Measurements from ENCODE around the gene OFD1. TPM values are rescaled to one million over a fixed set of nuclear protein-coding genes. Genes with fewer than 3 reads are reported as not detected.

OFD1 gene
- total RNA-seq, 1 experiment from 2014 or later = 28.4 TPM

GRCh38 chrX:13816176-13816575 is 81.6 kb downstream of the OFD1 start:
- DNase-seq = no peak
- no peaks in the 10 kb centered on the region for H3K4me1 ChIP-seq
- H3K4me3 ChIP-seq = no peak overlapping the region
- no peaks in the 10 kb centered on the region for H3K9me3 ChIP-seq (replicated peaks)
- no peak overlapping the region for H3K27ac ChIP-seq
- H3K27me3 ChIP-seq = no peaks in the 10 kb centered on the region
- H3K36me3 ChIP-seq = no peaks in the 10 kb centered on the region

GRCh38 chrX:13816643-13817627 is 82.4 kb downstream of the OFD1 start, which contains the start of gene GPM6B:
Gene GPM6B, minus strand, starts transcription at chrX:13817093. Its CDS starts 189 bp downstream, at chrX:13816904.
- no peaks in the 10 kb centered on the region for H3K4me1 ChIP-seq
- no peaks in the 10 kb centered on the region for H3K36me3 ChIP-seq
- H3K4me3 ChIP-seq = no peak within 1 kb of the TSS
- no peak for DNase-seq
- no peak within 1 kb of the TSS for H3K27ac ChIP-seq
- no peaks in the 10 kb centered on the region for H3K27me3 ChIP-seq
- H3K9me3 ChIP-seq (replicated peaks) = no peaks in the 10 kb centered on the region

Other genes starting within 250 kb of the OFD1 start
- gene EGFL6, start 165.1 kb upstream of the OFD1 start, total RNA-seq (2014; rRNA removed; shearing (Covaris generic)) = not detected in 2 replicates
- 3.0 and 3.5 TPM in 2 replicates for gene TCEANC, start 81.6 kb upstream of the OFD1 start, total RNA-seq (2014; rRNA removed; shearing (Covaris generic))
- gene RAB9A, start 45.6 kb upstream of the OFD1 start, total RNA-seq (2014; rRNA removed; shearing (Covaris generic)) = 34.4 and 35.5 TPM in 2 replicates
- 33.1 and 38.8 TPM in 2 replicates for gene TRAPPC2, start 128 bp upstream of the OFD1 start, total RNA-seq (2014; rRNA removed; shearing (Covaris generic))
- gene GPM6B, start 82.3 kb downstream of the OFD1 start, total RNA-seq (2014; rRNA removed; shearing (Covaris generic)) = 85.4 and 89.5 TPM in 2 replicates